GM12878 (cell line): ENCODE data around the gene SIT1.

Source experiments
- CTCF ChIP-seq, 3 experiments: IDR thresholded peaks in 2 of 3; conservative IDR thresholded peaks in 1 of 3; 2 replicates each; pipeline ENCODE4 v1.5.1; 2011; ENCODE audit warnings: low read depth in 3 of 3, low read length in 3 of 3, mild to moderate bottlenecking in 3 of 3, control low read depth in 2 of 3, moderate library complexity in 2 of 3, inconsistent platforms in 1 of 3, mixed read lengths in 1 of 3; ENCODE audit not compliant: control insufficient read depth in 2 of 3, insufficient read depth in 1 of 3; ENCODE audit errors: extremely low read depth in 1 of 3
- EZH2 ChIP-seq: IDR thresholded peaks from 2 replicates; pipeline ENCODE4 v1.6.1; 2012; ENCODE audit warnings: low read depth, mild to moderate bottlenecking, control low read depth, inconsistent platforms, low read length, borderline replicate concordance; ENCODE audit not compliant: control insufficient read depth
- HCFC1 ChIP-seq: fragments of 150-350 bp; IDR thresholded peaks from 2 replicates; pipeline ENCODE4 v1.6.1; 2014; ENCODE audit warnings: low read length
- JUND ChIP-seq: IDR thresholded peaks from 2 replicates; pipeline ENCODE4 v1.6.1; 2012; ENCODE audit warnings: low read depth, mild to moderate bottlenecking, low read length, improper control_type of control experiment, moderate library complexity
- MLLT1 ChIP-seq: fragments of 450-650 bp; IDR thresholded peaks from 2 replicates; pipeline ENCODE4 v1.6.1; 2016; ENCODE audit warnings: mild to moderate bottlenecking
- MTA3 ChIP-seq: IDR thresholded peaks from 2 replicates; pipeline ENCODE4 v1.6.1; 2012; ENCODE audit warnings: low read length, inconsistent platforms, borderline replicate concordance
- MYC ChIP-seq: IDR thresholded peaks from 2 replicates; pipeline ENCODE4 v1.6.1; 2011; ENCODE audit warnings: mild to moderate bottlenecking, low read length, moderate library complexity, inconsistent platforms; ENCODE audit not compliant: insufficient read depth, insufficient replicate concordance, insufficient read length, severe bottlenecking
- NRF1 ChIP-seq: conservative IDR thresholded peaks from 2 replicates; pipeline ENCODE4 v1.6.1; 2011; ENCODE audit warnings: mild to moderate bottlenecking, low read depth, low read length, improper control_type of control experiment
- POLR2A ChIP-seq: IDR thresholded peaks from 2 replicates; pipeline ENCODE4 v1.6.1; 2011; ENCODE audit warnings: low read depth, mild to moderate bottlenecking, low read length
- POLR2AphosphoS5 ChIP-seq: IDR thresholded peaks from 2 replicates; pipeline ENCODE4 v1.6.1; 2011; ENCODE audit warnings: mild to moderate bottlenecking, low read length, inconsistent platforms
- ZBTB11 ChIP-seq: fragments of 450-650 bp; formaldehyde crosslinking; IDR thresholded peaks from 2 replicates; pipeline ENCODE4 v1.5.0; 2022; ENCODE audit warnings: mild to moderate bottlenecking, missing genetic modification characterization
- ZNF274 ChIP-seq: IDR thresholded peaks from one replicate; pipeline ENCODE4 v1.8.0; 2011; ENCODE audit not compliant: insufficient read length, insufficient read depth

GRCh38 chr9:35690614-35691333 is 40.0 kb upstream of the SIT1 start:
- TF ChIP-seq HCFC1 (no peak), CTCF (IDR thresholded peaks at IDR 0.05 in 2 of 3, conservative IDR thresholded peaks at IDR 0.05 in 1 of 3; ENCODE audit: control insufficient read depth in 2 of 3, extremely low read depth in 1 of 3, insufficient read depth in 1 of 3, low read depth in 3 of 3, low read length in 3 of 3) (no peak), NRF1 (no peak), JUND (no peak), MYC (no peak), POLR2A (no peak; the same call in 1 of the 2 replicates), ZNF274 (no peak), ZBTB11 (CRISPR knock-in tag) (no peak), MTA3 (no peak), POLR2AphosphoS5 (no peak), EZH2 (no peak), MLLT1 (no peak)
